ENCODE measurements around the gene LRRC39. TPM values are rescaled to one million over a fixed set of nuclear protein-coding genes. Genes with fewer than 3 reads are reported as not detected.

LRRC39 gene
- total RNA-seq, 2 donors from 2014 or later: 1.8 TPM; not detected in 1

- TF ChIP-seq POLR2A (IDR thresholded peaks at IDR 0.05) (no peak), CTCF (IDR thresholded peaks at IDR 0.05) (no peak)
- no peaks in the 10 kb centered on the region for H3K9me3 ChIP-seq
- DNase-seq (no peak), ATAC-seq (no peak)
- no peaks in the 10 kb centered on the region for H3K4me1 ChIP-seq
- no peak overlapping the region for H3K4me3 ChIP-seq
- WGBS, 2 donors: 80 to 87% methylated on average over 4 of the region's 4 CpGs
- H3K36me3 ChIP-seq (replicated peaks in 1 of 2; ENCODE audit: insufficient read depth in 1 of 2, low read depth in 2 of 2): no peaks in the 10 kb centered on the region
- H3K27ac ChIP-seq: no peak overlapping the region
- no peaks in the 10 kb centered on the region for H3K27me3 ChIP-seq
- intact Hi-C loops (cut with DNase I): no loop called here
These were observed 588 bp downstream of the LRRC39 start for GRCh38 chr1:100177295-100178041.

GRCh38 chr1:100168051-100168450 is 10.0 kb downstream of the LRRC39 start:
- H3K27ac ChIP-seq: no peak overlapping the region
- no peaks in the 10 kb centered on the region for H3K4me1 ChIP-seq
- no peaks in the 10 kb centered on the region for H3K27me3 ChIP-seq
- intact Hi-C loops (cut with DNase I): no loop called here
- 91 to 100% methylated on average over 2 of the region's 2 CpGs for WGBS, 2 donors
- TF ChIP-seq CTCF (IDR thresholded peaks at IDR 0.05) (no peak), POLR2A (IDR thresholded peaks at IDR 0.05) (no peak)
- ATAC-seq (no peak), DNase-seq (no peak)
- H3K4me3 ChIP-seq: no peak overlapping the region
- no peaks in the 10 kb centered on the region for H3K9me3 ChIP-seq
- H3K36me3 ChIP-seq (replicated peaks in 1 of 2; ENCODE audit: insufficient read depth in 1 of 2, low read depth in 2 of 2): no peaks in the 10 kb centered on the region

GRCh38 chr1:100164702-100165101 is 13.4 kb downstream of the LRRC39 start:
- no peak for DNase-seq
- H3K4me3 ChIP-seq: no peak overlapping the region
- WGBS, 2 donors: 85 to 92% methylated on average over 5 of the region's 5 CpGs
- TF ChIP-seq CTCF (IDR thresholded peaks at IDR 0.05) (no peak), POLR2A (IDR thresholded peaks at IDR 0.05) (no peak)
- H3K4me1 ChIP-seq: no peaks in the 10 kb centered on the region
- no peaks in the 10 kb centered on the region for H3K36me3 ChIP-seq (replicated peaks in 1 of 2; ENCODE audit: insufficient read depth in 1 of 2, low read depth in 2 of 2)
- no peaks in the 10 kb centered on the region for H3K27me3 ChIP-seq
- no peak overlapping the region for H3K27ac ChIP-seq
- no peak for ATAC-seq
- intact Hi-C loops (cut with DNase I): no loop called here
- no peaks in the 10 kb centered on the region for H3K9me3 ChIP-seq

GRCh38 chr1:100164216-100164615 is 13.8 kb downstream of the LRRC39 start:
- no peaks in the 10 kb centered on the region for H3K4me1 ChIP-seq
- WGBS, 2 donors: 70 to 83% methylated on average over 2 of the region's 2 CpGs
- no peaks in the 10 kb centered on the region for H3K36me3 ChIP-seq (replicated peaks in 1 of 2; ENCODE audit: insufficient read depth in 1 of 2, low read depth in 2 of 2)
- DNase-seq (no peak), ATAC-seq (no peak)
- H3K27me3 ChIP-seq: no peaks in the 10 kb centered on the region
- intact Hi-C loops (cut with DNase I): no loop called here
- H3K27ac ChIP-seq: no peak overlapping the region
- no peaks in the 10 kb centered on the region for H3K9me3 ChIP-seq
- no peak for TF ChIP-seq CTCF (IDR thresholded peaks at IDR 0.05)
- TF ChIP-seq POLR2A (IDR thresholded peaks at IDR 0.05): no peak
- H3K4me3 ChIP-seq: no peak overlapping the region

- no peak overlapping the region for H3K27ac ChIP-seq
- DNase-seq: no peak
- ATAC-seq: no peak
These were observed 15.2 kb downstream of the LRRC39 start for GRCh38 chr1:100162881-100163280.

More at GRCh38 chr1:100162881-100163280, 15.2 kb downstream of the LRRC39 start:
- Histone ChIP-seq H3K36me3 (replicated peaks in 1 of 2; ENCODE audit: insufficient read depth in 1 of 2, low read depth in 2 of 2) (no peaks in the 10 kb centered on the region), H3K4me1 (no peaks in the 10 kb centered on the region), H3K27me3 (no peaks in the 10 kb centered on the region), H3K9me3 (no peaks in the 10 kb centered on the region), H3K4me3 (no peak overlapping the region)
- intact Hi-C loops (cut with DNase I): no loop called here
- no peak for TF ChIP-seq POLR2A (IDR thresholded peaks at IDR 0.05)
- no peak for TF ChIP-seq CTCF (IDR thresholded peaks at IDR 0.05)

Data from body of pancreas (tissue), 4 donors.